ENCODE results near the gene CHIA. TPM values are rescaled to one million over a fixed set of nuclear protein-coding genes. Genes with fewer than 3 reads are reported as not detected.

The CHIA gene
- total and polyA plus RNA-seq, 2 experiments from 2014 or later = not detected

GRCh38 chr1:111275780-111276433, 14.7 kb upstream of the CHIA start:
- Histone ChIP-seq H3K4me1 (ENCODE audit: insufficient read depth) (peaks cover 15% of the 10 kb centered on the region; the same call in 1 of the 2 replicates), H3K27ac (0 out of 2 replicates have a peak overlapping the region, but pooled peaks have one; percentile 46), H3K9me2 (ENCODE audit: insufficient read depth) (no peaks in the 10 kb centered on the region), H3F3A (ENCODE audit: insufficient read depth) (peaks cover 16% of the 10 kb centered on the region), H3K4me2 (ENCODE audit: unreplicated experiment) (no peak overlapping the region), H3K36me3 (ENCODE audit: low read depth) (no peaks in the 10 kb centered on the region), H3K9ac (no peak overlapping the region), H3K9me3 (ENCODE audit: low read depth) (no peaks in the 10 kb centered on the region), H3K4me3 (no peak overlapping the region), H3K27me3 (replicated peaks; ENCODE audit: insufficient read depth) (peaks cover 13% of the 10 kb centered on the region), H2AFZ (no peak overlapping the region), H4K20me1 (ENCODE audit: insufficient read depth) (no peaks in the 10 kb centered on the region), H3K79me2 (ENCODE audit: insufficient read depth) (no peaks in the 10 kb centered on the region)
- DNase-seq = peak; percentile 8
- in situ Hi-C loops (cut with MboI) = no loop called here
- no peak for TF ChIP-seq EZH2 (IDR thresholded peaks at IDR 0.05; ENCODE audit: insufficient read depth, poor library complexity, severe bottlenecking)
- no peak for TF ChIP-seq EZH2phosphoT487 (IDR thresholded peaks at IDR 0.05; ENCODE audit: insufficient read depth, low read depth)

- no peak for TF ChIP-seq EZH2phosphoT487 (IDR thresholded peaks at IDR 0.05; ENCODE audit: insufficient read depth, low read depth)
- no peak for TF ChIP-seq EZH2 (IDR thresholded peaks at IDR 0.05; ENCODE audit: insufficient read depth, poor library complexity, severe bottlenecking)
- Histone ChIP-seq H3K4me2 (ENCODE audit: unreplicated experiment) (no peak overlapping the region), H3K27ac (no peak overlapping the region), H3F3A (ENCODE audit: insufficient read depth) (peaks cover 14% of the 10 kb centered on the region), H3K9ac (no peak overlapping the region), H3K9me2 (ENCODE audit: insufficient read depth) (no peaks in the 10 kb centered on the region), H3K27me3 (replicated peaks; ENCODE audit: insufficient read depth) (no peaks in the 10 kb centered on the region), H2AFZ (no peak overlapping the region), H3K9me3 (ENCODE audit: low read depth) (no peaks in the 10 kb centered on the region), H4K20me1 (ENCODE audit: insufficient read depth) (no peaks in the 10 kb centered on the region), H3K79me2 (ENCODE audit: insufficient read depth) (no peaks in the 10 kb centered on the region), H3K36me3 (ENCODE audit: low read depth) (no peaks in the 10 kb centered on the region), H3K4me3 (no peak overlapping the region), H3K4me1 (ENCODE audit: insufficient read depth) (peaks cover 13% of the 10 kb centered on the region; the same call in 1 of the 2 replicates)
- no peak for DNase-seq
- 54 to 55% methylated on average over 4 of the region's 4 CpGs for WGBS, 2 experiments (ENCODE audit: low coverage in 1 of 2, low lambda C conversion rate in 2 of 2, missing lambda C conversion rate in 2 of 2)
- in situ Hi-C loops (cut with MboI) = no loop called here
Observed at GRCh38 chr1:111279144-111279543, 11.5 kb upstream of the CHIA start.

- no peak for DNase-seq
Observed at GRCh38 chr1:111280267-111280666, 10.4 kb upstream of the CHIA start.

GRCh38 chr1:111281411-111281810, 9.2 kb upstream of the CHIA start:
- no peaks in the 10 kb centered on the region for H3K4me1 ChIP-seq (ENCODE audit: insufficient read depth)
- H3K27me3 ChIP-seq (replicated peaks; ENCODE audit: insufficient read depth) = no peaks in the 10 kb centered on the region
- H4K20me1 ChIP-seq (ENCODE audit: insufficient read depth) = no peaks in the 10 kb centered on the region
- no peak overlapping the region for H3K27ac ChIP-seq
- H3F3A ChIP-seq (ENCODE audit: insufficient read depth) = no peaks in the 10 kb centered on the region
- in situ Hi-C loops (cut with MboI) = no loop called here
- TF ChIP-seq EZH2phosphoT487 (IDR thresholded peaks at IDR 0.05; ENCODE audit: insufficient read depth, low read depth) (no peak), EZH2 (IDR thresholded peaks at IDR 0.05; ENCODE audit: insufficient read depth, poor library complexity, severe bottlenecking) (no peak)
- WGBS, 2 experiments (ENCODE audit: low coverage in 1 of 2, low lambda C conversion rate in 2 of 2, missing lambda C conversion rate in 2 of 2) = 50 to 51% methylated on average over 5 of the region's 5 CpGs
- H3K4me2 ChIP-seq (ENCODE audit: unreplicated experiment) = no peak overlapping the region
- no peaks in the 10 kb centered on the region for H3K9me3 ChIP-seq (ENCODE audit: low read depth)
- H3K4me3 ChIP-seq = no peak overlapping the region
- H3K9ac ChIP-seq = no peak overlapping the region
- H3K36me3 ChIP-seq (ENCODE audit: low read depth) = no peaks in the 10 kb centered on the region
- DNase-seq = peak; percentile 20
- no peak overlapping the region for H2AFZ ChIP-seq
- no peaks in the 10 kb centered on the region for H3K79me2 ChIP-seq (ENCODE audit: insufficient read depth)
- no peaks in the 10 kb centered on the region for H3K9me2 ChIP-seq (ENCODE audit: insufficient read depth)

More at GRCh38 chr1:111280267-111280666, 10.4 kb upstream of the CHIA start:
- Histone ChIP-seq H3K9me2 (ENCODE audit: insufficient read depth) (no peaks in the 10 kb centered on the region), H3K27me3 (replicated peaks; ENCODE audit: insufficient read depth) (no peaks in the 10 kb centered on the region), H3K27ac (no peak overlapping the region), H3K4me2 (ENCODE audit: unreplicated experiment) (no peak overlapping the region), H3K9ac (no peak overlapping the region), H3K79me2 (ENCODE audit: insufficient read depth) (no peaks in the 10 kb centered on the region), H3K4me3 (no peak overlapping the region), H2AFZ (no peak overlapping the region), H3K4me1 (ENCODE audit: insufficient read depth) (0 out of 2 replicates have a peak, but pooled peaks cover 4% of the 10 kb centered on the region), H4K20me1 (ENCODE audit: insufficient read depth) (no peaks in the 10 kb centered on the region), H3K9me3 (ENCODE audit: low read depth) (no peaks in the 10 kb centered on the region), H3F3A (ENCODE audit: insufficient read depth) (peaks cover 5% of the 10 kb centered on the region), H3K36me3 (ENCODE audit: low read depth) (no peaks in the 10 kb centered on the region)
- in situ Hi-C loops (cut with MboI) = no loop called here
- no peak for TF ChIP-seq EZH2 (IDR thresholded peaks at IDR 0.05; ENCODE audit: insufficient read depth, poor library complexity, severe bottlenecking)
- no peak for TF ChIP-seq EZH2phosphoT487 (IDR thresholded peaks at IDR 0.05; ENCODE audit: insufficient read depth, low read depth)

GRCh38 chr1:111283838-111284237, 6.8 kb upstream of the CHIA start:
- H3K79me2 ChIP-seq (ENCODE audit: insufficient read depth) = no peaks in the 10 kb centered on the region
- H3K4me3 ChIP-seq = no peak overlapping the region
- H3K4me1 ChIP-seq (ENCODE audit: insufficient read depth) = no peaks in the 10 kb centered on the region
- TF ChIP-seq EZH2 (IDR thresholded peaks at IDR 0.05; ENCODE audit: insufficient read depth, poor library complexity, severe bottlenecking) (no peak), EZH2phosphoT487 (IDR thresholded peaks at IDR 0.05; ENCODE audit: insufficient read depth, low read depth) (no peak)
- no peak overlapping the region for H3K4me2 ChIP-seq (ENCODE audit: unreplicated experiment)
- no peak overlapping the region for H3K9ac ChIP-seq
- H3K9me3 ChIP-seq (ENCODE audit: low read depth) = no peaks in the 10 kb centered on the region
- in situ Hi-C loops (cut with MboI) = no loop called here
- H3K36me3 ChIP-seq (ENCODE audit: low read depth) = no peaks in the 10 kb centered on the region
- H3K27ac ChIP-seq = no peak overlapping the region
- H4K20me1 ChIP-seq (ENCODE audit: insufficient read depth) = no peaks in the 10 kb centered on the region
- no peaks in the 10 kb centered on the region for H3K9me2 ChIP-seq (ENCODE audit: insufficient read depth)
- no peak overlapping the region for H2AFZ ChIP-seq
- H3K27me3 ChIP-seq (replicated peaks; ENCODE audit: insufficient read depth) = peaks cover 4% of the 10 kb centered on the region; the same call in 1 of the 2 replicates
- no peak for DNase-seq
- no peaks in the 10 kb centered on the region for H3F3A ChIP-seq (ENCODE audit: insufficient read depth)

Data from GM23248 (cell line).